SK-N-SH treated with all-trans-retinoic acid at 6 μM for 48 hours (cell line): ENCODE data around the gene ADAMTS4.

Source experiments
- ATAC-seq: fragments of 200-7000 bp; cut with Tn5 transposase; 3 replicates; pipeline ENCODE4 v1.9.1; 2020; ENCODE audit warnings: mild to moderate bottlenecking, moderate library complexity
- ARNTL ChIP-seq: fragments of 450-650 bp; formaldehyde crosslinking; IDR thresholded peaks from 2 replicates; pipeline ENCODE4 v1.5.0; 2020; ENCODE audit warnings: low read depth, mild to moderate bottlenecking, moderate library complexity, borderline replicate concordance
- BACH2 ChIP-seq: fragments of 250-450 bp; sonication (Bioruptor Pico); IDR thresholded peaks from 2 replicates; pipeline ENCODE4 v1.9.0; 2021; ENCODE audit warnings: mild to moderate bottlenecking, borderline replicate concordance
- CSDC2 ChIP-seq: fragments of 250-450 bp; sonication (Bioruptor Pico); IDR thresholded peaks from 2 replicates; pipeline ENCODE4 v1.5.0; 2020; ENCODE audit warnings: mild to moderate bottlenecking, moderate library complexity
- CSRNP3 ChIP-seq: fragments of 250-450 bp; sonication (Bioruptor Pico); IDR thresholded peaks from 2 replicates; pipeline ENCODE4 v1.5.1; 2021; ENCODE audit warnings: mild to moderate bottlenecking, moderate library complexity
- ESRRG ChIP-seq: fragments of 250-450 bp; sonication (Bioruptor Pico); IDR thresholded peaks from 2 replicates; pipeline ENCODE4 v1.6.1; 2021; ENCODE audit warnings: mild to moderate bottlenecking
- GLIS3 ChIP-seq: fragments of 250-450 bp; sonication (Bioruptor Pico); IDR thresholded peaks from 2 replicates; pipeline ENCODE4 v1.5.0; 2020; ENCODE audit warnings: mild to moderate bottlenecking, moderate library complexity
- ISL1 ChIP-seq: fragments of 250-450 bp; sonication (Bioruptor Pico); IDR thresholded peaks from 2 replicates; pipeline ENCODE4 v2.1.2; 2022; ENCODE audit warnings: mild to moderate bottlenecking, moderate library complexity
- OSR1 ChIP-seq: fragments of 250-450 bp; sonication (Bioruptor Pico); IDR thresholded peaks from 2 replicates; pipeline ENCODE4 v1.8.0; 2022; ENCODE audit warnings: moderate library complexity, mild to moderate bottlenecking, inconsistent platforms
- PATZ1 ChIP-seq: fragments of 250-450 bp; sonication (Bioruptor Pico); IDR thresholded peaks from 2 replicates; pipeline ENCODE4 v1.8.0; 2020; ENCODE audit warnings: mild to moderate bottlenecking, moderate library complexity, borderline replicate concordance
- PPARA ChIP-seq: fragments of 250-450 bp; sonication (Bioruptor Pico); IDR thresholded peaks from 2 replicates; pipeline ENCODE4 v1.5.0; 2020; ENCODE audit warnings: mild to moderate bottlenecking, borderline replicate concordance
- RARB ChIP-seq: fragments of 250-450 bp; sonication (Bioruptor Pico); IDR thresholded peaks from 2 replicates; pipeline ENCODE4 v1.8.0; 2021; ENCODE audit warnings: mild to moderate bottlenecking, moderate library complexity
- SNAI2 ChIP-seq: fragments of 250-450 bp; sonication (Bioruptor Pico); IDR thresholded peaks from 2 replicates; pipeline ENCODE4 v1.5.0; 2020; ENCODE audit warnings: mild to moderate bottlenecking, moderate library complexity
- TCF4 ChIP-seq: fragments of 250-450 bp; sonication (Bioruptor Pico); IDR thresholded peaks from 2 replicates; pipeline ENCODE4 v1.8.0; 2021; ENCODE audit warnings: mild to moderate bottlenecking, moderate library complexity, borderline replicate concordance
- TOX ChIP-seq: fragments of 250-450 bp; sonication (Bioruptor Pico); IDR thresholded peaks from 2 replicates; pipeline ENCODE4 v1.8.0; 2021; ENCODE audit warnings: mild to moderate bottlenecking, moderate library complexity, borderline replicate concordance
- ZC3H10 ChIP-seq: fragments of 250-450 bp; sonication (Bioruptor Pico); IDR thresholded peaks from 2 replicates; pipeline ENCODE4 v1.5.1; 2021; ENCODE audit warnings: mild to moderate bottlenecking, moderate library complexity
- ZFP3 ChIP-seq: fragments of 250-450 bp; sonication (Bioruptor Pico); IDR thresholded peaks from 2 replicates; pipeline ENCODE4 v1.5.0; 2020; ENCODE audit warnings: mild to moderate bottlenecking, moderate library complexity
- ZFP30 ChIP-seq: fragments of 450-650 bp; formaldehyde crosslinking; IDR thresholded peaks from 2 replicates; pipeline ENCODE4 v1.5.0; 2022; ENCODE audit warnings: mild to moderate bottlenecking, moderate library complexity
- ZNF565 ChIP-seq: fragments of 450-650 bp; formaldehyde crosslinking; conservative IDR thresholded peaks from 2 replicates; pipeline ENCODE4 v1.5.0; 2020; ENCODE audit warnings: low read depth, mild to moderate bottlenecking, moderate library complexity
- ZNF70 ChIP-seq: fragments of 450-650 bp; formaldehyde crosslinking; IDR thresholded peaks from 2 replicates; pipeline ENCODE4 v1.5.0; 2020; ENCODE audit warnings: mild to moderate bottlenecking, moderate library complexity
- ZNF8 ChIP-seq: fragments of 450-650 bp; formaldehyde crosslinking; IDR thresholded peaks from 2 replicates; pipeline ENCODE4 v1.5.0; 2020; ENCODE audit warnings: mild to moderate bottlenecking, moderate library complexity
- TF ChIP-seq, protein P1 (sequence below): fragments of 250-450 bp; sonication (Bioruptor Pico); IDR thresholded peaks from 2 replicates; pipeline ENCODE4 v1.5.1; 2020; ENCODE audit warnings: low read depth, mild to moderate bottlenecking, moderate library complexity
- TF ChIP-seq, protein P2 (sequence below): fragments of 250-450 bp; sonication (Bioruptor Pico); IDR thresholded peaks from 2 replicates; pipeline ENCODE4 v1.8.0; 2021; ENCODE audit warnings: low read depth, mild to moderate bottlenecking, moderate library complexity, borderline replicate concordance

Gene ADAMTS4

GRCh38 chr1:161242313-161242712 is 43.5 kb upstream of the ADAMTS4 start:
- no peak for ATAC-seq
- TF ChIP-seq TOX (no peak), ESRRG (CRISPR knock-in tag) (no peak), ZFP30 (no peak), ZFP3 (CRISPR knock-in tag) (no peak), BACH2 (no peak)
- TF ChIP-seq, protein P1, sequence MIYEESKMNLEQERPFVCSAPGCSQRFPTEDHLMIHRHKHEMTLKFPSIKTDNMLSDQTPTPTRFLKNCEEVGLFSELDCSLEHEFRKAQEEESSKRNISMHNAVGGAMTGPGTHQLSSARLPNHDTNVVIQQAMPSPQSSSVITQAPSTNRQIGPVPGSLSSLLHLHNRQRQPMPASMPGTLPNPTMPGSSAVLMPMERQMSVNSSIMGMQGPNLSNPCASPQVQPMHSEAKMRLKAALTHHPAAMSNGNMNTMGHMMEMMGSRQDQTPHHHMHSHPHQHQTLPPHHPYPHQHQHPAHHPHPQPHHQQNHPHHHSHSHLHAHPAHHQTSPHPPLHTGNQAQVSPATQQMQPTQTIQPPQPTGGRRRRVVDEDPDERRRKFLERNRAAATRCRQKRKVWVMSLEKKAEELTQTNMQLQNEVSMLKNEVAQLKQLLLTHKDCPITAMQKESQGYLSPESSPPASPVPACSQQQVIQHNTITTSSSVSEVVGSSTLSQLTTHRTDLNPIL (CRISPR knock-in tag), result no peak
- TF ChIP-seq, all 23 proteins: peak for 0

GRCh38 chr1:161241682-161242081 is 42.8 kb upstream of the ADAMTS4 start:
- no peak for ATAC-seq
- TF ChIP-seq, protein P2, sequence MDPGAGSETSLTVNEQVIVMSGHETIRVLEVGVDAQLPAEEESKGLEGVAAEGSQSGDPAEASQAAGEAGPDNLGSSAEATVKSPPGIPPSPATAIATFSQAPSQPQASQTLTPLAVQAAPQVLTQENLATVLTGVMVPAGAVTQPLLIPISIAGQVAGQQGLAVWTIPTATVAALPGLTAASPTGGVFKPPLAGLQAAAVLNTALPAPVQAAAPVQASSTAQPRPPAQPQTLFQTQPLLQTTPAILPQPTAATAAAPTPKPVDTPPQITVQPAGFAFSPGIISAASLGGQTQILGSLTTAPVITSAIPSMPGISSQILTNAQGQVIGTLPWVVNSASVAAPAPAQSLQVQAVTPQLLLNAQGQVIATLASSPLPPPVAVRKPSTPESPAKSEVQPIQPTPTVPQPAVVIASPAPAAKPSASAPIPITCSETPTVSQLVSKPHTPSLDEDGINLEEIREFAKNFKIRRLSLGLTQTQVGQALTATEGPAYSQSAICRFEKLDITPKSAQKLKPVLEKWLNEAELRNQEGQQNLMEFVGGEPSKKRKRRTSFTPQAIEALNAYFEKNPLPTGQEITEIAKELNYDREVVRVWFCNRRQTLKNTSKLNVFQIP (CRISPR knock-in tag), result no peak
- no peak for TF ChIP-seq ZNF565 (CRISPR knock-in tag)
- TF ChIP-seq ZFP3 (CRISPR knock-in tag), result no peak
- no peak for TF ChIP-seq ZFP30
- no peak for TF ChIP-seq ZC3H10 (CRISPR knock-in tag)
- no peak for TF ChIP-seq ESRRG (CRISPR knock-in tag)
- TF ChIP-seq PPARA (CRISPR knock-in tag), result no peak
- no peak for TF ChIP-seq GLIS3 (CRISPR knock-in tag)
- no peak for TF ChIP-seq SNAI2 (CRISPR knock-in tag)
- TF ChIP-seq ZNF70 (CRISPR knock-in tag), result no peak
- no peak for TF ChIP-seq RARB (CRISPR knock-in tag)

- no peak for ATAC-seq
- no peak for TF ChIP-seq ZNF8 (CRISPR knock-in tag)
- no peak for TF ChIP-seq CSDC2 (CRISPR knock-in tag)
- TF ChIP-seq ESRRG (CRISPR knock-in tag), result no peak
- no peak for TF ChIP-seq RARB (CRISPR knock-in tag)
- TF ChIP-seq OSR1 (CRISPR knock-in tag), result no peak
- TF ChIP-seq SNAI2 (CRISPR knock-in tag), result no peak
- no peak for TF ChIP-seq ZFP30
- TF ChIP-seq ARNTL, result no peak
- TF ChIP-seq ZC3H10 (CRISPR knock-in tag), result no peak
- TF ChIP-seq PPARA (CRISPR knock-in tag), result no peak
- TF ChIP-seq ISL1 (CRISPR knock-in tag), result no peak
- no peak for TF ChIP-seq ZNF70 (CRISPR knock-in tag)
- TF ChIP-seq CSRNP3 (CRISPR knock-in tag), result no peak
- TF ChIP-seq, protein P1 (CRISPR knock-in tag), result no peak
- TF ChIP-seq TCF4 (CRISPR knock-in tag), result no peak
- TF ChIP-seq TOX, result no peak
- TF ChIP-seq, protein P2 (CRISPR knock-in tag), result no peak
- no peak for TF ChIP-seq BACH2
- no peak for TF ChIP-seq ZNF565 (CRISPR knock-in tag)
- TF ChIP-seq PATZ1 (CRISPR knock-in tag), result no peak
These were observed 39.2 kb upstream of the ADAMTS4 start, which contains the start of gene NR1I3 for GRCh38 chr1:161238039-161238473. Gene NR1I3 (minus strand): TSS chr1:161238203. CDS start chr1:161236565, 1,638 bp downstream.
